CD4-positive, CD25-positive, alpha-beta regulatory T cell (primary cell): ENCODE data around the gene LAGE3. TPM values are rescaled to one million over a fixed set of nuclear protein-coding genes. Genes with fewer than 3 reads are reported as not detected.

ENCODE experiments used
- ATAC-seq, 2 donors: fragments of 150-1000 bp; cut with Tn5 transposase; one replicate each; pipeline ENCODE4 v1.10.0; 2021; ENCODE audit warnings: low read depth in 2 of 2, moderate number of reproducible peaks in 2 of 2, moderate library complexity in 1 of 2
- DNase-seq, 3 donors: peaks; one replicate each; pipeline versions ENCODE4 v3.0.0 to v3.0.0-alpha.2; 2012 to 2022; ENCODE audit warnings: mixed read lengths in 1 of 3
- H3K27ac ChIP-seq: one replicate; pipeline ENCODE4 v1.7.0; 2013; ENCODE audit warnings: mild to moderate bottlenecking, low read length; ENCODE audit not compliant: insufficient read depth, poor library complexity, severe bottlenecking
- H3K27me3 ChIP-seq: one replicate; pipeline ENCODE4 v1.7.0; 2013; ENCODE audit warnings: low read length; ENCODE audit not compliant: control insufficient read depth, insufficient read depth
- H3K36me3 ChIP-seq: one replicate; pipeline ENCODE4 v1.7.0; 2013; ENCODE audit warnings: mild to moderate bottlenecking, low read length, moderate library complexity; ENCODE audit not compliant: control insufficient read depth, insufficient read depth
- H3K4me1 ChIP-seq: 2 replicates; pipeline ENCODE4 v1.7.0; 2013; ENCODE audit warnings: mild to moderate bottlenecking, low read length; ENCODE audit not compliant: insufficient read depth, control insufficient read depth, poor library complexity, severe bottlenecking
- H3K4me3 ChIP-seq: one replicate; pipeline ENCODE4 v1.7.0; 2013; ENCODE audit warnings: low read depth, mild to moderate bottlenecking, low read length, moderate library complexity
- H3K9me3 ChIP-seq, 2 experiments: 1 replicate in 1 of 2; 2 replicates in 1 of 2; pipeline ENCODE4 v1.7.0; 2013; ENCODE audit warnings: low read length in 2 of 2, mild to moderate bottlenecking in 1 of 2, moderate library complexity in 1 of 2; ENCODE audit not compliant: control insufficient read depth in 2 of 2
- H3K27ac Mint-ChIP-seq, 3 donors: one replicate each; pipeline ENCODE4 v1.8.0; 2020 to 2022; ENCODE audit warnings: mild to moderate bottlenecking in 3 of 3, mixed read lengths in 3 of 3, moderate library complexity in 2 of 3
- H3K27me3 Mint-ChIP-seq: one replicate; pipeline ENCODE4 v1.8.0; 2022; ENCODE audit warnings: mild to moderate bottlenecking, mixed read lengths
- H3K36me3 Mint-ChIP-seq: one replicate; pipeline ENCODE4 v1.8.0; 2020; ENCODE audit warnings: mixed read lengths
- H3K4me1 Mint-ChIP-seq, 4 donors: one replicate each; pipeline ENCODE4 v1.8.0; 2020 to 2022; ENCODE audit warnings: mixed read lengths in 4 of 4, mild to moderate bottlenecking in 1 of 4
- H3K4me3 Mint-ChIP-seq, 4 donors: one replicate each; pipeline ENCODE4 v1.8.0; 2020 to 2022; ENCODE audit warnings: mild to moderate bottlenecking in 4 of 4, mixed read lengths in 4 of 4, moderate library complexity in 3 of 4
- H3K9me3 Mint-ChIP-seq, 7 donors: one replicate each; pipeline ENCODE4 v1.8.0; 2020 to 2022; ENCODE audit warnings: mixed read lengths in 7 of 7, mild to moderate bottlenecking in 3 of 7, moderate library complexity in 2 of 7
- polyA plus RNA-seq, 4 donors: library from polyadenylated mRNA; unstranded; fragments of 300-500 nt; fragmentation: Illumina TruSeq; gene quantifications; one replicate each; pipeline ENCODE4 v1.2.3, GENCODE V29; 2021
- total RNA-seq: library from RNA; stranded (reverse); gene quantifications from one replicate; pipeline ENCODE4 v1.2.3, GENCODE V29; 2022

The LAGE3 gene
- total and polyA plus RNA-seq, 5 donors from 2014 or later: 8.9 to 47.9 (median 40.7) TPM

GRCh38 chrX:154470914-154471568 is 8.0 kb downstream of the LAGE3 start:
- no peak for ATAC-seq
- H3K36me3 ChIP-seq: peaks cover 14% of the 10 kb centered on the region
- H3K4me3 ChIP-seq: no peak overlapping the region
- H3K27me3 ChIP-seq: no peaks in the 10 kb centered on the region
- Mint-ChIP-seq H3K4me3 (no peak overlapping the region), H3K36me3 (no peaks in the 10 kb centered on the region), H3K4me1 (no peaks in the 10 kb centered on the region), H3K27me3 (no peaks in the 10 kb centered on the region), H3K27ac (no peak overlapping the region), H3K9me3 (peaks cover 0 to 1% (median 0%) of the 10 kb centered on the region in 7 donors)
- H3K4me1 ChIP-seq: no peaks in the 10 kb centered on the region
- DNase-seq: no peak
- H3K27ac ChIP-seq: no peak overlapping the region
- H3K9me3 ChIP-seq: no peaks in the 10 kb centered on the region

GRCh38 chrX:154470434-154470833 is 8.6 kb downstream of the LAGE3 start:
- no peaks in the 10 kb centered on the region for H3K9me3 ChIP-seq
- no peaks in the 10 kb centered on the region for H3K4me1 Mint-ChIP-seq
- H3K9me3 Mint-ChIP-seq: peaks cover 0 to 1% (median 0%) of the 10 kb centered on the region in 7 donors
- DNase-seq: no peak
- no peak overlapping the region for H3K4me3 Mint-ChIP-seq
- peaks cover 14% of the 10 kb centered on the region for H3K36me3 ChIP-seq
- no peak overlapping the region for H3K4me3 ChIP-seq
- H3K27me3 ChIP-seq: no peaks in the 10 kb centered on the region
- H3K27ac Mint-ChIP-seq: no peak overlapping the region
- no peak overlapping the region for H3K27ac ChIP-seq
- H3K4me1 ChIP-seq: no peaks in the 10 kb centered on the region
- H3K36me3 Mint-ChIP-seq: no peaks in the 10 kb centered on the region
- H3K27me3 Mint-ChIP-seq: no peaks in the 10 kb centered on the region
- no peak for ATAC-seq

DNA sequence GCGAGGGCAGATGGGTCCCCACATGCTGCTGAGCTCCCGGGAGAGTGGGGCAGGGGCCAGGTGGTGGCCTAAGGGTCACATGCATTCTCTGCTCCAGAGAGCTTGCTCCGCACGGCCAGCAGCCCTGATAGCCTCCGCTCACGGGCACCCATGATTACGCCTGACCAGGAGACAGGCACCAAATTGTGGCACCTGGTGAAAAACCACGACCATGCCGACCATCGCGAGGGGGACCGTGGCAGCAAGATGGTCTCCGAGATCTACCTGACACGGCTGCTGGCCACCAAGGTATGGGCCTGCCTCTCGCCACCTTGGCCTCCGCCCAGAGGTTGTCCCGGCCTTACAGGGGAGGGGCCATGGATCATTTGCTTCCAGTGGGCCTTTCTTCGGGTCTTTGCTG is 9.2 kb downstream of the LAGE3 start:
- ATAC-seq: no peak
- H3K27me3 Mint-ChIP-seq: no peaks in the 10 kb centered on the region
- Histone ChIP-seq H3K27ac (no peak overlapping the region), H3K4me3 (no peak overlapping the region), H3K36me3 (peaks cover 14% of the 10 kb centered on the region), H3K9me3 (no peaks in the 10 kb centered on the region), H3K4me1 (no peaks in the 10 kb centered on the region), H3K27me3 (no peaks in the 10 kb centered on the region)
- no peaks in the 10 kb centered on the region for H3K36me3 Mint-ChIP-seq
- H3K9me3 Mint-ChIP-seq: peaks cover 0 to 1% (median 0%) of the 10 kb centered on the region in 7 donors
- no peak overlapping the region for H3K27ac Mint-ChIP-seq
- DNase-seq: no peak
- no peak overlapping the region for H3K4me3 Mint-ChIP-seq
- no peaks in the 10 kb centered on the region for H3K4me1 Mint-ChIP-seq

GRCh38 chrX:154469114-154469513 is 10.0 kb downstream of the LAGE3 start:
- Mint-ChIP-seq H3K27ac (no peak overlapping the region), H3K27me3 (no peaks in the 10 kb centered on the region), H3K36me3 (no peaks in the 10 kb centered on the region), H3K4me1 (no peaks in the 10 kb centered on the region), H3K4me3 (no peak overlapping the region), H3K9me3 (peaks cover 0 to 1% (median 0%) of the 10 kb centered on the region in 7 donors)
- Histone ChIP-seq H3K4me3 (no peak overlapping the region), H3K27me3 (no peaks in the 10 kb centered on the region), H3K36me3 (peaks cover 18% of the 10 kb centered on the region), H3K4me1 (no peaks in the 10 kb centered on the region), H3K9me3 (no peaks in the 10 kb centered on the region), H3K27ac (no peak overlapping the region)
- ATAC-seq (no peak), DNase-seq (no peak)

DNA sequence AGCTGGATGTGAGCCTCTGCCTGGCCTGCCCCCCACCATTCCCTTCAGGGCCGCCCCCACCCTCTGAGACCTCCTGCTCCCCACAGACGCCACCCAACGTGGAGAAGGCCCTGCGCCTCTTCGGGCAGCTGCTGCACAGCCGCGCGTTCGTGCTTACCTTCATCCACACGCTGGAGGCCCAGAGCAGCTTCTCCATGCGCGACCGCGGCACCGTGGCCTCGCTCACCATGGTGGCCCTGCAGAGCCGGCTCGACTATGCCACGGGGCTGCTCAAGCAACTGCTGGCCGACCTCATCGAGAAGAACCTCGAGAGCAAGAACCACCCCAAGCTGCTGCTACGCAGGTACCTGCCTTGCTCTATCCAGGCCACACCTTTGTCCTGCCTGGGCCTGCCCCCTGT is 10.9 kb downstream of the LAGE3 start:
- no peak overlapping the region for H3K27ac ChIP-seq
- no peaks in the 10 kb centered on the region for H3K4me1 Mint-ChIP-seq
- peaks cover 0 to 1% (median 0%) of the 10 kb centered on the region in 7 donors for H3K9me3 Mint-ChIP-seq
- H3K27me3 Mint-ChIP-seq: no peaks in the 10 kb centered on the region
- ATAC-seq (no peak), DNase-seq (no peak)
- H3K36me3 ChIP-seq: peaks cover 18% of the 10 kb centered on the region
- H3K4me1 ChIP-seq: no peaks in the 10 kb centered on the region
- no peaks in the 10 kb centered on the region for H3K9me3 ChIP-seq
- H3K4me3 Mint-ChIP-seq: peak overlapping the region in 1 of 4 donors; percentile 43
- H3K27ac Mint-ChIP-seq: no peak overlapping the region
- no peaks in the 10 kb centered on the region for H3K36me3 Mint-ChIP-seq
- H3K27me3 ChIP-seq: no peaks in the 10 kb centered on the region
- no peak overlapping the region for H3K4me3 ChIP-seq

GRCh38 chrX:154467556-154467955 is 11.5 kb downstream of the LAGE3 start:
- Histone ChIP-seq H3K4me1 (no peaks in the 10 kb centered on the region), H3K27me3 (no peaks in the 10 kb centered on the region), H3K9me3 (no peaks in the 10 kb centered on the region), H3K4me3 (no peak overlapping the region), H3K27ac (no peak overlapping the region), H3K36me3 (peaks cover 18% of the 10 kb centered on the region)
- Mint-ChIP-seq H3K36me3 (no peaks in the 10 kb centered on the region), H3K4me3 (no peak overlapping the region), H3K4me1 (peaks cover 0 to 3% (median 0%) of the 10 kb centered on the region in 4 donors), H3K27me3 (no peaks in the 10 kb centered on the region), H3K27ac (no peak overlapping the region), H3K9me3 (peaks cover 0 to 1% (median 0%) of the 10 kb centered on the region in 7 donors)
- ATAC-seq (no peak), DNase-seq (no peak)

- ATAC-seq: no peak
- no peak overlapping the region for H3K4me3 ChIP-seq
- H3K9me3 Mint-ChIP-seq: peaks cover 0 to 1% (median 0%) of the 10 kb centered on the region in 7 donors
- no peaks in the 10 kb centered on the region for H3K36me3 Mint-ChIP-seq
- peaks cover 21% of the 10 kb centered on the region for H3K36me3 ChIP-seq
- H3K9me3 ChIP-seq: no peaks in the 10 kb centered on the region
- no peaks in the 10 kb centered on the region for H3K4me1 ChIP-seq
- DNase-seq: no peak
- no peak overlapping the region for H3K27ac Mint-ChIP-seq
- H3K27me3 Mint-ChIP-seq: no peaks in the 10 kb centered on the region
- no peaks in the 10 kb centered on the region for H3K27me3 ChIP-seq
- H3K4me1 Mint-ChIP-seq: peaks cover 0 to 3% (median 0%) of the 10 kb centered on the region in 4 donors
- no peak overlapping the region for H3K4me3 Mint-ChIP-seq
- H3K27ac ChIP-seq: no peak overlapping the region
These were observed 12.2 kb downstream of the LAGE3 start for GRCh38 chrX:154466907-154467306.

- Mint-ChIP-seq H3K36me3 (no peaks in the 10 kb centered on the region), H3K9me3 (no peaks in the 10 kb centered on the region), H3K27ac (no peak overlapping the region), H3K4me1 (peaks cover 0 to 8% (median 0%) of the 10 kb centered on the region in 4 donors), H3K27me3 (no peaks in the 10 kb centered on the region), H3K4me3 (no peak overlapping the region)
- DNase-seq (no peak), ATAC-seq (no peak)
- Histone ChIP-seq H3K4me1 (no peaks in the 10 kb centered on the region), H3K36me3 (peaks cover 19% of the 10 kb centered on the region), H3K9me3 (no peaks in the 10 kb centered on the region), H3K27me3 (no peaks in the 10 kb centered on the region), H3K27ac (no peak overlapping the region), H3K4me3 (no peak overlapping the region)
These were observed 13.0 kb downstream of the LAGE3 start for GRCh38 chrX:154466036-154466435.
